ENCODE results near the gene SLC35D2. TPM values are rescaled to one million over a fixed set of nuclear protein-coding genes. Genes with fewer than 3 reads are reported as not detected.

SLC35D2 gene
- total and polyA plus RNA-seq, 8 donors = 24.1 to 33.4 (median 29.3) TPM

GRCh38 chr9:96418083-96418919 is 34.8 kb upstream of the SLC35D2 start, which contains the start of gene ZNF367:
Gene ZNF367, minus strand, starts transcription at chr9:96418370. Its CDS starts 338 bp downstream, at chr9:96418032.
- intact Hi-C loops (cut with DNase I) = no loop called here
- peak within 1 kb of the TSS; percentile 90 to 92 for H3K4me3 ChIP-seq
- H3K27ac ChIP-seq = peak within 1 kb of the TSS; percentile 99 to 100
- H3K9me3 ChIP-seq = no peaks in the 10 kb centered on the region
- peaks cover 22 to 46% of the 10 kb centered on the region in 2 donors for H3K4me1 ChIP-seq
- ATAC-seq (peak; percentile 90), DNase-seq (peak; percentile 95 to 98 (median 98))
- no peaks in the 10 kb centered on the region for H3K27me3 ChIP-seq
- no peaks in the 10 kb centered on the region for H3K36me3 ChIP-seq
- no peak for TF ChIP-seq CTCF (IDR thresholded peaks at IDR 0.05)

GRCh38 chr9:96417661-96418082 is 34.2 kb upstream of the SLC35D2 start:
- Histone ChIP-seq H3K27ac (peak overlapping the region; percentile 78 to 99), H3K9me3 (no peaks in the 10 kb centered on the region), H3K4me1 (peaks cover 22 to 49% of the 10 kb centered on the region in 2 donors), H3K4me3 (peak overlapping the region; percentile 90 to 92), H3K27me3 (no peaks in the 10 kb centered on the region), H3K36me3 (no peaks in the 10 kb centered on the region)
- ATAC-seq = no peak
- intact Hi-C loops (cut with DNase I) = no loop called here
- peak in 1 of 4 donors; percentile 87 for DNase-seq
- TF ChIP-seq CTCF (IDR thresholded peaks at IDR 0.05) = no peak

- Histone ChIP-seq H3K4me3 (peak overlapping the region; percentile 90 to 92), H3K27ac (peak overlapping the region; percentile 78 to 99), H3K9me3 (no peaks in the 10 kb centered on the region), H3K27me3 (no peaks in the 10 kb centered on the region), H3K4me1 (peaks cover 22 to 54% of the 10 kb centered on the region in 2 donors), H3K36me3 (no peaks in the 10 kb centered on the region)
- intact Hi-C loops (cut with DNase I) = no loop called here
- DNase-seq (peak; percentile 74 to 94 (median 90)), ATAC-seq (peak; percentile 16)
- no peak for TF ChIP-seq CTCF (IDR thresholded peaks at IDR 0.05)
Observed at GRCh38 chr9:96417051-96417586, 33.6 kb upstream of the SLC35D2 start.

- peaks cover 8 to 32% of the 10 kb centered on the region in 2 donors for H3K4me1 ChIP-seq
- no peak overlapping the region for H3K4me3 ChIP-seq
- H3K27me3 ChIP-seq = no peaks in the 10 kb centered on the region
- no peaks in the 10 kb centered on the region for H3K36me3 ChIP-seq
- ATAC-seq = no peak
- H3K27ac ChIP-seq = peak overlapping the region; percentile 7 to 43
- intact Hi-C loops (cut with DNase I) = no loop called here
- TF ChIP-seq CTCF (IDR thresholded peaks at IDR 0.05) = no peak
- H3K9me3 ChIP-seq = no peaks in the 10 kb centered on the region
- DNase-seq = no peak
Observed at GRCh38 chr9:96413302-96414221, 30.1 kb upstream of the SLC35D2 start.

Measured in left lung (tissue), 10 donors.